NB4 (cell line): Measurements from ENCODE around the gene CRADD.

ENCODE experiments used
- DNase-seq: peaks from one replicate; pipeline ENCODE4 v3.0.0; 2010; ENCODE audit warnings: low read depth
- H3K4me3 ChIP-seq: one replicate; pipeline ENCODE4 v1.5.1; 2011; ENCODE audit warnings: mild to moderate bottlenecking, low read depth, low read length, moderate library complexity
- MYC ChIP-seq: IDR thresholded peaks from 2 replicates; pipeline ENCODE4 v1.6.1; 2011; ENCODE audit warnings: low read depth, low read length
- POLR2A ChIP-seq: IDR thresholded peaks from 2 replicates; pipeline ENCODE4 v1.6.1; 2011; ENCODE audit warnings: mild to moderate bottlenecking; ENCODE audit not compliant: insufficient read length; ENCODE audit errors: extremely low read depth
- TF ChIP-seq, protein P1 (sequence below): IDR thresholded peaks from one replicate; pipeline ENCODE4 v1.5.1; 2012; ENCODE audit warnings: low read depth, low read length
- TF ChIP-seq, protein P2 (sequence below): IDR thresholded peaks from 2 replicates; pipeline ENCODE4 v1.6.1; 2011; ENCODE audit warnings: low read depth, low read length

The CRADD gene

GRCh38 chr12:93748672-93749383 lies 71.7 kb downstream of the CRADD start:
- TF ChIP-seq, protein P1, sequence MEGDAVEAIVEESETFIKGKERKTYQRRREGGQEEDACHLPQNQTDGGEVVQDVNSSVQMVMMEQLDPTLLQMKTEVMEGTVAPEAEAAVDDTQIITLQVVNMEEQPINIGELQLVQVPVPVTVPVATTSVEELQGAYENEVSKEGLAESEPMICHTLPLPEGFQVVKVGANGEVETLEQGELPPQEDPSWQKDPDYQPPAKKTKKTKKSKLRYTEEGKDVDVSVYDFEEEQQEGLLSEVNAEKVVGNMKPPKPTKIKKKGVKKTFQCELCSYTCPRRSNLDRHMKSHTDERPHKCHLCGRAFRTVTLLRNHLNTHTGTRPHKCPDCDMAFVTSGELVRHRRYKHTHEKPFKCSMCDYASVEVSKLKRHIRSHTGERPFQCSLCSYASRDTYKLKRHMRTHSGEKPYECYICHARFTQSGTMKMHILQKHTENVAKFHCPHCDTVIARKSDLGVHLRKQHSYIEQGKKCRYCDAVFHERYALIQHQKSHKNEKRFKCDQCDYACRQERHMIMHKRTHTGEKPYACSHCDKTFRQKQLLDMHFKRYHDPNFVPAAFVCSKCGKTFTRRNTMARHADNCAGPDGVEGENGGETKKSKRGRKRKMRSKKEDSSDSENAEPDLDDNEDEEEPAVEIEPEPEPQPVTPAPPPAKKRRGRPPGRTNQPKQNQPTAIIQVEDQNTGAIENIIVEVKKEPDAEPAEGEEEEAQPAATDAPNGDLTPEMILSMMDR, result no peak
- TF ChIP-seq POLR2A (no peak), MYC (no peak)
- TF ChIP-seq, protein P2, sequence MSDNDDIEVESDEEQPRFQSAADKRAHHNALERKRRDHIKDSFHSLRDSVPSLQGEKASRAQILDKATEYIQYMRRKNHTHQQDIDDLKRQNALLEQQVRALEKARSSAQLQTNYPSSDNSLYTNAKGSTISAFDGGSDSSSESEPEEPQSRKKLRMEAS, result no peak
- H3K4me3 ChIP-seq, result no peak overlapping the region
- DNase-seq, result no peak

GRCh38 chr12:93749515-93749914 lies 72.3 kb downstream of the CRADD start:
- TF ChIP-seq POLR2A, result no peak
- TF ChIP-seq, protein P2, result no peak
- TF ChIP-seq MYC, result no peak
- TF ChIP-seq, protein P1, result no peak
- H3K4me3 ChIP-seq, result no peak overlapping the region
- DNase-seq, result no peak

DNA sequence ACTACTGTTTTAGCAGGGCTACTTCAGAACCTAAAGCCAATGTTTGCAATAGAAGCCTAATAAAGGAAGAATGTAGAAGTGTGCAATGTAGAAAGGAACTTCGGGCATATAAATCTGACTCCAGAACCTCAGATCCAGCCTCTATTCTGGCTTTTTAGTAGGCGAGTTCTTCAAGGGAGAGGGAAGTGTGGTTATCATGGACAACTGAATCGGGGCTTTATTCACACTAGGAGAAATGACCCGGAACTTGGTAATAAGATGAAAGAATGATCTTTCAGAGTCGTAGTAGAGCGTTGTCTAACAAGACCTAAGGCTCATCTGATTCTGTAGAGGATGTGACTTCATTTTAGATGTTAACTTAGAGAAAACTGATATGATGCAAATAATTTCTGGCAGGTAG lies 72.9 kb downstream of the CRADD start:
- H3K4me3 ChIP-seq, result no peak overlapping the region
- no peak for DNase-seq
- TF ChIP-seq, protein P1, result no peak
- TF ChIP-seq, protein P2, result no peak
- no peak for TF ChIP-seq POLR2A
- TF ChIP-seq MYC, result no peak

GRCh38 chr12:93751864-93752610 lies 74.9 kb downstream of the CRADD start:
- DNase-seq, result no peak
- no peak overlapping the region for H3K4me3 ChIP-seq
- TF ChIP-seq, protein P2, result no peak
- TF ChIP-seq POLR2A (no peak), MYC (no peak)
- TF ChIP-seq, protein P1, result no peak

DNA sequence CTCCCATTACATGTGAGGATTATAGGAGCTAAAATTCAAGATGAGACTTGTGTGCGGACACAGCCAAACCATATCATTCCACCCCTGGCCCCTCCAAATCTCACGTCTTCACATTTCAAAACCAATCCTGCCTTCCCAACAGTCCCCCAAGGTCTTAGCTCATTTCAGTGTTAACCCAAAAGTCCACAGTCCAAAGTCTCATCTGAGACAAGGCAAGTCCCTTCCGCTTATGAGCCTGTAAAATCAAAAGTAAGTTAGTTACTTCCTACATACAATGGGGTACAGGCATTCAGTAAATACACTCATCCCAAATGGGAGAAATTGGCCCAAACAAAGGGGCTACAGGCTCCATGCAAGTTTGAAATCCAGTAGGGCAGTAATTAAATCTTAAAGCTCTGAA lies 76.1 kb downstream of the CRADD start:
- TF ChIP-seq, protein P2, result no peak
- TF ChIP-seq MYC (no peak), POLR2A (no peak)
- TF ChIP-seq, protein P1, result no peak
- no peak for DNase-seq

More for the DNA sequence above, 76.1 kb downstream of the CRADD start:
- H3K4me3 ChIP-seq, result no peak overlapping the region
